ENCODE measurements around the gene ANKS1B. TPM values are rescaled to one million over a fixed set of nuclear protein-coding genes. Genes with fewer than 3 reads are reported as not detected.

Gene ANKS1B
- total RNA-seq, 1 donor from 2014 or later = 8.2 TPM

DNA sequence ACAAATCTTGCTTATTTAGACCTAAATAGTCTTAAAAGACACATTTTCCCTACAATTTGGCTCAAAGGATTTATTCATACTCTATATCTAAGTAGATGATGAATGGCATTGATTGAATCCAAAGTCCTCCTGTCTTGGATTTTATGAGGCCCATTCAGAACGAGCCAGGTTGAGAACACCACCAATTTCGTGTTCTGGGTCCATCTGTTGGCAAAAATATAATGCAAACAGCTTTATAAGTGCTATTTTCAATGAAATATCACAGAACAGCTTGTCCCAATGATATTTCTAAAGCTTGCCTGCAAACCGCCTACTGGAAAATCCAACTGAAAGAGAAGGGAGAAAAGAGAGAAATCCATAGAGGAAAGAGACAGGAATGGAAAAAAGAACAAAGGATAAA lies 542.0 kb downstream of the ANKS1B start:
- Histone ChIP-seq H3K4me1 (no peaks in the 10 kb centered on the region), H3K27me3 (no peaks in the 10 kb centered on the region), H3K9me3 (no peaks in the 10 kb centered on the region), H3K27ac (no peak overlapping the region), H3K36me3 (no peaks in the 10 kb centered on the region), H3K4me3 (no peak overlapping the region)
- intact Hi-C loops (cut with DNase I) = no loop called here
- TF ChIP-seq CTCF (IDR thresholded peaks at IDR 0.05) = no peak
- DNase-seq (ENCODE audit: low spot score in 2 of 2) = no peak

DNA sequence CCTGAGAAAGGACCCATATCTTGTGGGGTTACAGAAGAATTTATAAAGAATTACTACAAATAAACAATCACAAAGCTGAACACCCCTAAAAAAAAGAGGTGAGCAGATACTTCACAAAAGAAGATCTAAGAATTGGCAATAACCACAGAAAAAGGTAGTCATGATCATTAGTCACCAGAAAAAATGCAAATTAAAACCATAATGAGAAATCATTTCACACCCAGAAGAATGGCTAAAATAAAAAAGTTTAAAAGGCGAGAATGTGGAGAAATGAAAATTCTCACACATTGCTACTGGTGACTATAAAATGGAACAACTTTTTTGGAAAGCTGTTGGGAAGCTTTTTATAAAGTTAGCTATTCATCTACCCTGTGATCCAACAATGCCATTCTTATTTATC lies 545.3 kb downstream of the ANKS1B start:
- Histone ChIP-seq H3K27me3 (no peaks in the 10 kb centered on the region), H3K36me3 (no peaks in the 10 kb centered on the region), H3K9me3 (no peaks in the 10 kb centered on the region), H3K4me1 (no peaks in the 10 kb centered on the region), H3K27ac (no peak overlapping the region), H3K4me3 (no peak overlapping the region)
- TF ChIP-seq CTCF (IDR thresholded peaks at IDR 0.05) = no peak
- DNase-seq (ENCODE audit: low spot score in 2 of 2) = no peak
- intact Hi-C loops (cut with DNase I) = no loop called here

DNA sequence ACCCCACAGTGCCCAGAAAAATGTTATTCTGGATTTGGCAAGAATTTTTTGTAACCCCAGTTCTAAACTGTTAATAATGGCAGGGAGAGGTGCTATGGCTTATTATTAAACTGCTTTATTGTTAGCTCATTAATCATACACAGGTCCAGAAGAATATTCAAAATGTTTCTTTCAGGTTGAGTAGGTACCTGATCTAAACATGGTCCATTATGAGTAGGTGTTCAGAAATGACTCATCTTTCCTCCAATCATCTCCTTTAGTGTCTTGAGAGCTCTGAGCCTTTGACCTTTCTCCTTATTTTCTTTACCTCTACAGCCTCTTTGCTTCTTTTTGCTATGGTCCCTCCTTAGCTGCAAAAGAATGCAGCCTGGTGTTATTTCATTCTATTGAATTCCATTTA lies 548.2 kb downstream of the ANKS1B start:
- Histone ChIP-seq H3K4me1 (no peaks in the 10 kb centered on the region), H3K9me3 (no peaks in the 10 kb centered on the region), H3K27me3 (no peaks in the 10 kb centered on the region), H3K4me3 (no peak overlapping the region), H3K36me3 (no peaks in the 10 kb centered on the region), H3K27ac (no peak overlapping the region)
- DNase-seq (ENCODE audit: low spot score in 2 of 2) = no peak
- intact Hi-C loops (cut with DNase I) = no loop called here
- TF ChIP-seq CTCF (IDR thresholded peaks at IDR 0.05) = no peak

DNA sequence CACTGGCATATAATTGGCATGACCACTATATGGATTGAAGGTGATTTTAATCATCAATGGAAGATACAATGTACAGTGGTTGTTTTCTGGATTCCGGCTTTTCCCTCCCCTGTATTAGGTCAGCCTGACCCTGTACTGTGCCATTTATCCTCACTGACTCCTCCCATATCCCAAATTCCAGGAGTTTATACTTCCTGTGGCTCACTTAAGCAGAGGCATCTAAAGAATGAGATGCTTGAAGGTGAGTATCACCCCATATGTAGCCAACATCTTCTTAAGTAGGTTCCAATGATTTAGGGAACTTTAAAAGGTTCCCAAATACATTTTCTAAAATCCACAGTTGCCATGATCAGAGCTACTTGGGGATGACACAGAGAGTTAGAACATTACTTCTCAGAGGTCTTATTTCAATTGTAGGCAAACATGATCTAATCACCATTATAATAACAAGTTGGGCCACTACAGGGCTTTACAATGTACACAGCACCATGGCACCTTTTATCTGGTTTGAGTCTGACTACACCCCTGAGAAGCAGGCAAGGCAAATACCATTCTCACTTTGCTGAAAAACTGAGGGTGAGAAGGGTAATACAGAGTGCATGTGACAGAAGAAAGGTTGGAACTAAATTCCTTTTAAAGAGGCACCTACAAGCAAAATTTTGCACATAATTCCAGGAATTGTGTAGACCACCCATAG lies 549.5 kb downstream of the ANKS1B start:
- no peak for DNase-seq (ENCODE audit: low spot score in 2 of 2)
- intact Hi-C loops (cut with DNase I) = no loop called here
- Histone ChIP-seq H3K27me3 (no peaks in the 10 kb centered on the region), H3K4me1 (no peaks in the 10 kb centered on the region), H3K27ac (no peak overlapping the region), H3K36me3 (no peaks in the 10 kb centered on the region), H3K4me3 (no peak overlapping the region), H3K9me3 (no peaks in the 10 kb centered on the region)
- no peak for TF ChIP-seq CTCF (IDR thresholded peaks at IDR 0.05)

DNA sequence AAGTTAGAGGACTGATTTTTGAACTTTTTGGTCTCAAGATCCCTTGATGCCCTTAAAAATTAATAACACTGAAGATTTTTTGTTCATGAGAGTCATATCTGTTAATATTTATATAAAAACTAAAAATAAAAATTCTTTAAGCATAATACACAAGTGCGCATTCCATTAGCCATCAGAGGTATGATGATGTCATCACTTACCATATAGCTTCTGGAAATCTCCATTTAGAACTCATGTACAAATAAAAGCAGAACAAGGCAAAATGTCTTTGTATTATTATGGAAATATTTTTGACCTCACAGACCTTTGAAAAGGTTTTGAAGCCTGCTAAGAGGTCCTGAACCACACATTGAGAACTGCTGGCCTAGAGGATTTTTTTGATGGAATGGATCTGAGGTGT lies 551.6 kb downstream of the ANKS1B start:
- no peak for TF ChIP-seq CTCF (IDR thresholded peaks at IDR 0.05)
- DNase-seq (ENCODE audit: low spot score in 2 of 2) = no peak
- intact Hi-C loops (cut with DNase I) = no loop called here

DNA sequence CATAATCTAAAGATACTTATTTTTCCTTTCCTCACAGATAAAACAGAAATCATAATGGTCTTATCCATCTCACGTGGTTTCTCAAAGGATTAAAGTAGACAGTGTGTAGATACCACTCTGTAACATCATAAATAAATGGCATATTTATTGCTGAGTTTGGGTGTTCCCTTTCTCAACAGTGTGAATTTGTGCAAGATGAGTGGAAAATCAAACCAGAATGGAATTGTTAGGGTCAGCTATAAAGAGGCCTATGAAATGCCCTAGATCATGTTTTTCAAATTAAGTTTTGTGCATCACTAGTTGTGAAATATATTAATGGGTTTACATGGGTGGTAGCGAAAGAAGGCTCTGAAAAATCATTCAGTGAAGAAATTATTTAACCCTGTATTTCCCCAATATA lies 553.5 kb downstream of the ANKS1B start:
- no peak for TF ChIP-seq CTCF (IDR thresholded peaks at IDR 0.05)
- H3K27ac ChIP-seq = no peak overlapping the region
- no peaks in the 10 kb centered on the region for H3K4me1 ChIP-seq
- H3K9me3 ChIP-seq = no peaks in the 10 kb centered on the region
- no peaks in the 10 kb centered on the region for H3K36me3 ChIP-seq
- DNase-seq (ENCODE audit: low spot score in 2 of 2) = no peak
- H3K4me3 ChIP-seq = no peak overlapping the region
- H3K27me3 ChIP-seq = no peaks in the 10 kb centered on the region
- intact Hi-C loops (cut with DNase I) = no loop called here

More for the DNA sequence above, 551.6 kb downstream of the ANKS1B start:
- no peak overlapping the region for H3K27ac ChIP-seq
- H3K36me3 ChIP-seq = no peaks in the 10 kb centered on the region
- H3K27me3 ChIP-seq = no peaks in the 10 kb centered on the region
- H3K4me3 ChIP-seq = no peak overlapping the region
- no peaks in the 10 kb centered on the region for H3K4me1 ChIP-seq
- H3K9me3 ChIP-seq = no peaks in the 10 kb centered on the region
